HepG2 (cell line): Measurements from ENCODE around the gene HYDIN. TPM values are rescaled to one million over a fixed set of nuclear protein-coding genes. Genes with fewer than 3 reads are reported as not detected.
A peak's percentile ranks its signal among the peaks of the same experiment; 100 is the strongest.

Experiments
- EED ChIP-seq: sonication (generic); formaldehyde crosslinking; IDR thresholded peaks from 2 replicates; pipeline ENCODE4 v1.5.0; 2020; ENCODE audit warnings: mild to moderate bottlenecking, missing genetic modification reagents
- ERF ChIP-seq: IDR thresholded peaks from 2 replicates; pipeline ENCODE4 v1.6.1; 2018; ENCODE audit warnings: missing biosample characterization, missing genetic modification reagents
- HNRNPL ChIP-seq: fragments of 200-400 bp; formaldehyde crosslinking; IDR thresholded peaks from 2 replicates; pipeline ENCODE4 v1.6.1; 2017; ENCODE audit warnings: mild to moderate bottlenecking, low read depth, low read length
- MAZ ChIP-seq, 2 experiments: sonication (generic) in 1 of 2; formaldehyde crosslinking in 1 of 2; IDR thresholded peaks; 2 replicates each; pipeline versions ENCODE4 v1.5.0 to v1.6.1; 2012 to 2020; ENCODE audit warnings: low read depth in 2 of 2, mild to moderate bottlenecking in 2 of 2, borderline replicate concordance in 1 of 2, improper control_type of control experiment in 1 of 2, low read length in 1 of 2, missing genetic modification reagents in 1 of 2, moderate library complexity in 1 of 2
- NRL ChIP-seq: sonication (generic); formaldehyde crosslinking; IDR thresholded peaks from 2 replicates; pipeline ENCODE4 v1.5.0; 2020; ENCODE audit warnings: missing genetic modification reagents, mild to moderate bottlenecking, moderate library complexity, borderline replicate concordance
- PITX1 ChIP-seq: sonication (generic); formaldehyde crosslinking; IDR thresholded peaks from 2 replicates; pipeline ENCODE4 v1.5.1; 2020; ENCODE audit warnings: mild to moderate bottlenecking, missing genetic modification reagents
- SAFB2 ChIP-seq: sonication (generic); formaldehyde crosslinking; IDR thresholded peaks from 2 replicates; pipeline ENCODE4 v1.5.1; 2020; ENCODE audit warnings: missing genetic modification reagents, low read depth, mild to moderate bottlenecking, borderline replicate concordance
- SYNCRIP ChIP-seq: fragments of 200-400 bp; formaldehyde crosslinking; IDR thresholded peaks from 2 replicates; pipeline ENCODE4 v1.6.1; 2018; ENCODE audit warnings: mild to moderate bottlenecking, low read depth, low read length; ENCODE audit not compliant: insufficient read depth
- ZFY ChIP-seq: sonication (generic); formaldehyde crosslinking; IDR thresholded peaks from 2 replicates; pipeline ENCODE4 v1.4.0; 2020; ENCODE audit warnings: missing genetic modification reagents
- ZNF251 ChIP-seq: sonication (generic); formaldehyde crosslinking; IDR thresholded peaks from 2 replicates; pipeline ENCODE4 v1.9.0; 2021; ENCODE audit warnings: mild to moderate bottlenecking, missing genetic modification reagents
- ZNF326 ChIP-seq: sonication (generic); formaldehyde crosslinking; IDR thresholded peaks from 2 replicates; pipeline ENCODE4 v1.4.0; 2020; ENCODE audit warnings: missing genetic modification reagents, borderline replicate concordance
- polyA plus RNA-seq, 8 experiments: library from polyadenylated mRNA; depleted of rRNA in 3 of 8; stranded (reverse) in 7 of 8; unstranded in 1 of 8; fragments of >200 nt; fragmentation: Illumina TruSeq in 4 of 8; extraction: Trizol in 4 of 8; gene quantifications; 2 replicates each; pipeline versions ENCODE4 v1.2.1 to v1.2.3, GENCODE V29; 2011 to 2016; ENCODE audit warnings: low read depth in 4 of 8, missing spikeins in 1 of 8, mixed read lengths in 1 of 8; ENCODE audit not compliant: insufficient read depth in 1 of 8
- total RNA-seq, 5 experiments: library from RNA; depleted of rRNA; stranded (reverse); fragments of >200 nt; fragmentation: Illumina TruSeq; extraction: Trizol; gene quantifications; 2 replicates each; pipeline ENCODE4 v1.2.3, GENCODE V29; 2016; ENCODE audit warnings: low read depth in 1 of 5
- TF ChIP-seq, protein P1 (sequence below): sonication (generic); formaldehyde crosslinking; IDR thresholded peaks from 2 replicates; pipeline ENCODE4 v1.4.0; 2020; ENCODE audit warnings: missing genetic modification reagents, borderline replicate concordance
- TF ChIP-seq, protein P2 (sequence below): sonication (generic); formaldehyde crosslinking; IDR thresholded peaks from 2 replicates; pipeline ENCODE4 v1.4.0; 2020; ENCODE audit warnings: mild to moderate bottlenecking, missing genetic modification reagents
- TF ChIP-seq, protein P3 (sequence below): sonication (generic); formaldehyde crosslinking; IDR thresholded peaks from 2 replicates; pipeline ENCODE4; 2020; ENCODE audit warnings: missing genetic modification reagents, mild to moderate bottlenecking, borderline replicate concordance
- TF ChIP-seq, protein P4 (sequence below): sonication (generic); formaldehyde crosslinking; IDR thresholded peaks from 2 replicates; pipeline ENCODE4 v1.4.0; 2020; ENCODE audit warnings: missing genetic modification reagents
- TF ChIP-seq, protein P5 (sequence below): sonication (generic); formaldehyde crosslinking; IDR thresholded peaks from 2 replicates; pipeline ENCODE4 v1.4.0; 2020; ENCODE audit warnings: mild to moderate bottlenecking, low read depth, missing genetic modification reagents

HYDIN gene
- total and polyA plus RNA-seq, 2 of the 13 experiments (the other 11 are each of a cell fraction or from before 2014, with no cell fraction given): not detected

DNA sequence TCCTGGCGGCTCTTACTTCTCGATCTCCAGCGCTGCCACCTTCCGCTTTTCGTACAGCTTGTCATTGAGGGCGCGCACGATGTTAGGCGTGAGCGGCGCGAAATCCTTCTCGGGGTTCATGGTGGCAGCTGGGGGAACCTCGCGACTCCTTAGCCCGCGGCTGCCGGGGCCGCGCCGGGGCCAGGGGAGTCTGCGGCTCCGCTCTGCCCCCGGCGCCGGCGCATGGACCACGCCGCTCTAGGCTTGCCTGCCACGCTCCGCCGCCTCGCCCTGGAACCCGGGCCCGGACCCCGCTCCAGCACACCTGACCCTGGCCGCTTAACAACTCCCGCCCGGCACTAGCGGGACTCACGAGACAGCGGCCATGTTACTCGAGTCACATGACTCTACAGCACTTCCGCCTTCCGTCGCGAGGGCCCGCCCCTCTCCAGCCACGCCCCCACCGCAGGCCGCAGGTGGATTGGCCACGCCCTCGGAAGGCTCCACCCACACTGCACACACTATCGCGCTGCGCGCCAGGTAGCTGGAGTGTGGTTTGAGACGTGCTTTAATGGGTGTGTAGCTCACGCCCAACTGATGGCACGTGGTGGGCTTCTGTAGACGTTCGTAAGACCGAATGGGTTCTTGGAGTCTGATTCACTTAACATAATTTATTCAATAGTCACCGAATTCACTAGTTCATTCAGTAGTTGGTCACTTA is 429.6 kb downstream of the HYDIN start, which contains the start of gene VAC14 (continued):
- TF ChIP-seq, protein P1, sequence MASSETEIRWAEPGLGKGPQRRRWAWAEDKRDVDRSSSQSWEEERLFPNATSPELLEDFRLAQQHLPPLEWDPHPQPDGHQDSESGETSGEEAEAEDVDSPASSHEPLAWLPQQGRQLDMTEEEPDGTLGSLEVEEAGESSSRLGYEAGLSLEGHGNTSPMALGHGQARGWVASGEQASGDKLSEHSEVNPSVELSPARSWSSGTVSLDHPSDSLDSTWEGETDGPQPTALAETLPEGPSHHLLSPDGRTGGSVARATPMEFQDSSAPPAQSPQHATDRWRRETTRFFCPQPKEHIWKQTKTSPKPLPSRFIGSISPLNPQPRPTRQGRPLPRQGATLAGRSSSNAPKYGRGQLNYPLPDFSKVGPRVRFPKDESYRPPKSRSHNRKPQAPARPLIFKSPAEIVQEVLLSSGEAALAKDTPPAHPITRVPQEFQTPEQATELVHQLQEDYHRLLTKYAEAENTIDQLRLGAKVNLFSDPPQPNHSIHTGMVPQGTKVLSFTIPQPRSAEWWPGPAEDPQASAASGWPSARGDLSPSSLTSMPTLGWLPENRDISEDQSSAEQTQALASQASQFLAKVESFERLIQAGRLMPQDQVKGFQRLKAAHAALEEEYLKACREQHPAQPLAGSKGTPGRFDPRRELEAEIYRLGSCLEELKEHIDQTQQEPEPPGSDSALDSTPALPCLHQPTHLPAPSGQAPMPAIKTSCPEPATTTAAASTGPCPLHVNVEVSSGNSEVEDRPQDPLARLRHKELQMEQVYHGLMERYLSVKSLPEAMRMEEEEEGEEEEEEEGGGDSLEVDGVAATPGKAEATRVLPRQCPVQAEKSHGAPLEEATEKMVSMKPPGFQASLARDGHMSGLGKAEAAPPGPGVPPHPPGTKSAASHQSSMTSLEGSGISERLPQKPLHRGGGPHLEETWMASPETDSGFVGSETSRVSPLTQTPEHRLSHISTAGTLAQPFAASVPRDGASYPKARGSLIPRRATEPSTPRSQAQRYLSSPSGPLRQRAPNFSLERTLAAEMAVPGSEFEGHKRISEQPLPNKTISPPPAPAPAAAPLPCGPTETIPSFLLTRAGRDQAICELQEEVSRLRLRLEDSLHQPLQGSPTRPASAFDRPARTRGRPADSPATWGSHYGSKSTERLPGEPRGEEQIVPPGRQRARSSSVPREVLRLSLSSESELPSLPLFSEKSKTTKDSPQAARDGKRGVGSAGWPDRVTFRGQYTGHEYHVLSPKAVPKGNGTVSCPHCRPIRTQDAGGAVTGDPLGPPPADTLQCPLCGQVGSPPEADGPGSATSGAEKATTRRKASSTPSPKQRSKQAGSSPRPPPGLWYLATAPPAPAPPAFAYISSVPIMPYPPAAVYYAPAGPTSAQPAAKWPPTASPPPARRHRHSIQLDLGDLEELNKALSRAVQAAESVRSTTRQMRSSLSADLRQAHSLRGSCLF (CRISPR knock-in tag): no peak
- TF ChIP-seq, protein P2, sequence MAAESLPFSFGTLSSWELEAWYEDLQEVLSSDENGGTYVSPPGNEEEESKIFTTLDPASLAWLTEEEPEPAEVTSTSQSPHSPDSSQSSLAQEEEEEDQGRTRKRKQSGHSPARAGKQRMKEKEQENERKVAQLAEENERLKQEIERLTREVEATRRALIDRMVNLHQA (CRISPR knock-in tag): no peak
- TF ChIP-seq ZNF251 (CRISPR knock-in tag) (no peak), HNRNPL (no peak), NRL (no peak), ERF (CRISPR knock-in tag) (peak; percentile 88), SAFB2 (no peak), MAZ (IDR thresholded peaks at IDR 0.05; ENCODE audit: borderline replicate concordance, low read depth, low read length) (peak; percentile 28; the same call in 1 of the 2 replicates), MAZ (CRISPR knock-in tag; IDR thresholded peaks at IDR 0.05; ENCODE audit: low read depth) (peak; percentile 64; the same call in 1 of the 2 replicates), EED (no peak; the same call in 1 of the 2 replicates), ZNF326 (CRISPR knock-in tag) (no peak), PITX1 (CRISPR knock-in tag) (0 out of 2 replicates have a peak, but pooled peaks have one; percentile 60), ZFY (peak; percentile 86), SYNCRIP (no peak)
- TF ChIP-seq, protein P3, sequence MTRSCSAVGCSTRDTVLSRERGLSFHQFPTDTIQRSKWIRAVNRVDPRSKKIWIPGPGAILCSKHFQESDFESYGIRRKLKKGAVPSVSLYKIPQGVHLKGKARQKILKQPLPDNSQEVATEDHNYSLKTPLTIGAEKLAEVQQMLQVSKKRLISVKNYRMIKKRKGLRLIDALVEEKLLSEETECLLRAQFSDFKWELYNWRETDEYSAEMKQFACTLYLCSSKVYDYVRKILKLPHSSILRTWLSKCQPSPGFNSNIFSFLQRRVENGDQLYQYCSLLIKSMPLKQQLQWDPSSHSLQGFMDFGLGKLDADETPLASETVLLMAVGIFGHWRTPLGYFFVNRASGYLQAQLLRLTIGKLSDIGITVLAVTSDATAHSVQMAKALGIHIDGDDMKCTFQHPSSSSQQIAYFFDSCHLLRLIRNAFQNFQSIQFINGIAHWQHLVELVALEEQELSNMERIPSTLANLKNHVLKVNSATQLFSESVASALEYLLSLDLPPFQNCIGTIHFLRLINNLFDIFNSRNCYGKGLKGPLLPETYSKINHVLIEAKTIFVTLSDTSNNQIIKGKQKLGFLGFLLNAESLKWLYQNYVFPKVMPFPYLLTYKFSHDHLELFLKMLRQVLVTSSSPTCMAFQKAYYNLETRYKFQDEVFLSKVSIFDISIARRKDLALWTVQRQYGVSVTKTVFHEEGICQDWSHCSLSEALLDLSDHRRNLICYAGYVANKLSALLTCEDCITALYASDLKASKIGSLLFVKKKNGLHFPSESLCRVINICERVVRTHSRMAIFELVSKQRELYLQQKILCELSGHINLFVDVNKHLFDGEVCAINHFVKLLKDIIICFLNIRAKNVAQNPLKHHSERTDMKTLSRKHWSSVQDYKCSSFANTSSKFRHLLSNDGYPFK (CRISPR knock-in tag): peak; percentile 74; the same call in 1 of the 2 replicates
- TF ChIP-seq, protein P4, sequence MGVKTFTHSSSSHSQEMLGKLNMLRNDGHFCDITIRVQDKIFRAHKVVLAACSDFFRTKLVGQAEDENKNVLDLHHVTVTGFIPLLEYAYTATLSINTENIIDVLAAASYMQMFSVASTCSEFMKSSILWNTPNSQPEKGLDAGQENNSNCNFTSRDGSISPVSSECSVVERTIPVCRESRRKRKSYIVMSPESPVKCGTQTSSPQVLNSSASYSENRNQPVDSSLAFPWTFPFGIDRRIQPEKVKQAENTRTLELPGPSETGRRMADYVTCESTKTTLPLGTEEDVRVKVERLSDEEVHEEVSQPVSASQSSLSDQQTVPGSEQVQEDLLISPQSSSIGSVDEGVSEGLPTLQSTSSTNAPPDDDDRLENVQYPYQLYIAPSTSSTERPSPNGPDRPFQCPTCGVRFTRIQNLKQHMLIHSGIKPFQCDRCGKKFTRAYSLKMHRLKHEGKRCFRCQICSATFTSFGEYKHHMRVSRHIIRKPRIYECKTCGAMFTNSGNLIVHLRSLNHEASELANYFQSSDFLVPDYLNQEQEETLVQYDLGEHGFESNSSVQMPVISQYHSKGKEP (CRISPR knock-in tag): peak; percentile 77
- TF ChIP-seq, protein P5, sequence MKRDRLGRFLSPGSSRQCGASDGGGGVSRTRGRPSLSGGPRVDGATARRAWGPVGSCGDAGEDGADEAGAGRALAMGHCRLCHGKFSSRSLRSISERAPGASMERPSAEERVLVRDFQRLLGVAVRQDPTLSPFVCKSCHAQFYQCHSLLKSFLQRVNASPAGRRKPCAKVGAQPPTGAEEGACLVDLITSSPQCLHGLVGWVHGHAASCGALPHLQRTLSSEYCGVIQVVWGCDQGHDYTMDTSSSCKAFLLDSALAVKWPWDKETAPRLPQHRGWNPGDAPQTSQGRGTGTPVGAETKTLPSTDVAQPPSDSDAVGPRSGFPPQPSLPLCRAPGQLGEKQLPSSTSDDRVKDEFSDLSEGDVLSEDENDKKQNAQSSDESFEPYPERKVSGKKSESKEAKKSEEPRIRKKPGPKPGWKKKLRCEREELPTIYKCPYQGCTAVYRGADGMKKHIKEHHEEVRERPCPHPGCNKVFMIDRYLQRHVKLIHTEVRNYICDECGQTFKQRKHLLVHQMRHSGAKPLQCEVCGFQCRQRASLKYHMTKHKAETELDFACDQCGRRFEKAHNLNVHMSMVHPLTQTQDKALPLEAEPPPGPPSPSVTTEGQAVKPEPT (CRISPR knock-in tag): no peak
